ENCODE data around the gene TRAPPC14. TPM values are rescaled to one million over a fixed set of nuclear protein-coding genes. Genes with fewer than 3 reads are reported as not detected.

Gene TRAPPC14
- total and polyA plus RNA-seq, 9 of the 15 experiments (the other 6 are each of a cell fraction or from before 2014, with no cell fraction given): 0.42 to 45.9 (median 18.2) TPM

- TF ChIP-seq, protein P1, sequence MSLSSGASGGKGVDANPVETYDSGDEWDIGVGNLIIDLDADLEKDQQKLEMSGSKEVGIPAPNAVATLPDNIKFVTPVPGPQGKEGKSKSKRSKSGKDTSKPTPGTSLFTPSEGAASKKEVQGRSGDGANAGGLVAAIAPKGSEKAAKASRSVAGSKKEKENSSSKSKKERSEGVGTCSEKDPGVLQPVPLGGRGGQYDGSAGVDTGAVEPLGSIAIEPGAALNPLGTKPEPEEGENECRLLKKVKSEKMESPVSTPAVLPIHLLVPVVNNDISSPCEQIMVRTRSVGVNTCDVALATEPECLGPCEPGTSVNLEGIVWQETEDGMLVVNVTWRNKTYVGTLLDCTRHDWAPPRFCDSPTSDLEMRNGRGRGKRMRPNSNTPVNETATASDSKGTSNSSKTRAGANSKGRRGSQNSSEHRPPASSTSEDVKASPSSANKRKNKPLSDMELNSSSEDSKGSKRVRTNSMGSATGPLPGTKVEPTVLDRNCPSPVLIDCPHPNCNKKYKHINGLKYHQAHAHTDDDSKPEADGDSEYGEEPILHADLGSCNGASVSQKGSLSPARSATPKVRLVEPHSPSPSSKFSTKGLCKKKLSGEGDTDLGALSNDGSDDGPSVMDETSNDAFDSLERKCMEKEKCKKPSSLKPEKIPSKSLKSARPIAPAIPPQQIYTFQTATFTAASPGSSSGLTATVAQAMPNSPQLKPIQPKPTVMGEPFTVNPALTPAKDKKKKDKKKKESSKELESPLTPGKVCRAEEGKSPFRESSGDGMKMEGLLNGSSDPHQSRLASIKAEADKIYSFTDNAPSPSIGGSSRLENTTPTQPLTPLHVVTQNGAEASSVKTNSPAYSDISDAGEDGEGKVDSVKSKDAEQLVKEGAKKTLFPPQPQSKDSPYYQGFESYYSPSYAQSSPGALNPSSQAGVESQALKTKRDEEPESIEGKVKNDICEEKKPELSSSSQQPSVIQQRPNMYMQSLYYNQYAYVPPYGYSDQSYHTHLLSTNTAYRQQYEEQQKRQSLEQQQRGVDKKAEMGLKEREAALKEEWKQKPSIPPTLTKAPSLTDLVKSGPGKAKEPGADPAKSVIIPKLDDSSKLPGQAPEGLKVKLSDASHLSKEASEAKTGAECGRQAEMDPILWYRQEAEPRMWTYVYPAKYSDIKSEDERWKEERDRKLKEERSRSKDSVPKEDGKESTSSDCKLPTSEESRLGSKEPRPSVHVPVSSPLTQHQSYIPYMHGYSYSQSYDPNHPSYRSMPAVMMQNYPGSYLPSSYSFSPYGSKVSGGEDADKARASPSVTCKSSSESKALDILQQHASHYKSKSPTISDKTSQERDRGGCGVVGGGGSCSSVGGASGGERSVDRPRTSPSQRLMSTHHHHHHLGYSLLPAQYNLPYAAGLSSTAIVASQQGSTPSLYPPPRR (CRISPR knock-in tag; IDR thresholded peaks at IDR 0.05; ENCODE audit: borderline replicate concordance): no peak
- TF ChIP-seq GTF2A2 (tag; IDR thresholded peaks at IDR 0.05) (no peak), ZNF212 (CRISPR knock-in tag; IDR thresholded peaks at IDR 0.05) (no peak), ZBTB2 (IDR thresholded peaks at IDR 0.05) (no peak), NCOR1 (IDR thresholded peaks at IDR 0.05) (no peak), HDAC6 (IDR thresholded peaks at IDR 0.05; ENCODE audit: low read depth, low read length) (no peak), ZNF551 (CRISPR knock-in tag; IDR thresholded peaks at IDR 0.05) (no peak), ZC3H11A (IDR thresholded peaks at IDR 0.05; ENCODE audit: low read depth, low read length) (no peak), TEAD4 (IDR thresholded peaks at IDR 0.05; ENCODE audit: low read length) (0 out of 2 replicates have a peak, but pooled peaks have one; percentile 15), TEAD4 (CRISPR knock-in tag; IDR thresholded peaks at IDR 0.05; ENCODE audit: borderline replicate concordance) (no peak), CREB5 (CRISPR knock-in tag; IDR thresholded peaks at IDR 0.05) (no peak), GTF2E2 (tag; IDR thresholded peaks at IDR 0.05) (0 out of 2 replicates have a peak, but pooled peaks have one; percentile 18), ZNF507 (tag; conservative IDR thresholded peaks at IDR 0.05) (no peak), TAF1 (IDR thresholded peaks at IDR 0.05; ENCODE audit: control insufficient read depth, extremely low read depth, insufficient read depth, low read length, severe bottlenecking) (no peak), MTA1 (IDR thresholded peaks at IDR 0.05; ENCODE audit: borderline replicate concordance) (no peak), CBFA2T2 (conservative IDR thresholded peaks at IDR 0.05) (no peak)
- TF ChIP-seq, protein P2, sequence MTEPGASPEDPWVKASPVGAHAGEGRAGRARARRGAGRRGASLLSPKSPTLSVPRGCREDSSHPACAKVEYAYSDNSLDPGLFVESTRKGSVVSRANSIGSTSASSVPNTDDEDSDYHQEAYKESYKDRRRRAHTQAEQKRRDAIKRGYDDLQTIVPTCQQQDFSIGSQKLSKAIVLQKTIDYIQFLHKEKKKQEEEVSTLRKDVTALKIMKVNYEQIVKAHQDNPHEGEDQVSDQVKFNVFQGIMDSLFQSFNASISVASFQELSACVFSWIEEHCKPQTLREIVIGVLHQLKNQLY (CRISPR knock-in tag; conservative IDR thresholded peaks at IDR 0.05): no peak
- TF ChIP-seq, protein P3, sequence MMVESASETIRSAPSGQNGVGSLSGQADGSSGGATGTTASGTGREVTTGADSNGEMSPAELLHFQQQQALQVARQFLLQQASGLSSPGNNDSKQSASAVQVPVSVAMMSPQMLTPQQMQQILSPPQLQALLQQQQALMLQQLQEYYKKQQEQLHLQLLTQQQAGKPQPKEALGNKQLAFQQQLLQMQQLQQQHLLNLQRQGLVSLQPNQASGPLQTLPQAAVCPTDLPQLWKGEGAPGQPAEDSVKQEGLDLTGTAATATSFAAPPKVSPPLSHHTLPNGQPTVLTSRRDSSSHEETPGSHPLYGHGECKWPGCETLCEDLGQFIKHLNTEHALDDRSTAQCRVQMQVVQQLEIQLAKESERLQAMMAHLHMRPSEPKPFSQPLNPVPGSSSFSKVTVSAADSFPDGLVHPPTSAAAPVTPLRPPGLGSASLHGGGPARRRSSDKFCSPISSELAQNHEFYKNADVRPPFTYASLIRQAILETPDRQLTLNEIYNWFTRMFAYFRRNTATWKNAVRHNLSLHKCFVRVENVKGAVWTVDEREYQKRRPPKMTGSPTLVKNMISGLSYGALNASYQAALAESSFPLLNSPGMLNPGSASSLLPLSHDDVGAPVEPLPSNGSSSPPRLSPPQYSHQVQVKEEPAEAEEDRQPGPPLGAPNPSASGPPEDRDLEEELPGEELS (CRISPR knock-in tag; IDR thresholded peaks at IDR 0.05; ENCODE audit: borderline replicate concordance): no peak
These were observed 31.7 kb upstream of the TRAPPC14 start (continued) for GRCh38 chr7:100190048-100190711.
